NOMO-1 (cell line): ENCODE results near the gene VSTM1.
"Not testable (repeated sequence)": the region's sequence is repeated elsewhere in the genome, so short reads cannot be mapped to it uniquely, and the experiment has no call there.

Experiments used
- DNase-seq, 2 experiments: peaks; one replicate each; lab custom pipeline; 2025; ENCODE audit not compliant: unreplicated experiment in 2 of 2; lab: John Stamatoyannopoulos, UW

Gene VSTM1, protein sequence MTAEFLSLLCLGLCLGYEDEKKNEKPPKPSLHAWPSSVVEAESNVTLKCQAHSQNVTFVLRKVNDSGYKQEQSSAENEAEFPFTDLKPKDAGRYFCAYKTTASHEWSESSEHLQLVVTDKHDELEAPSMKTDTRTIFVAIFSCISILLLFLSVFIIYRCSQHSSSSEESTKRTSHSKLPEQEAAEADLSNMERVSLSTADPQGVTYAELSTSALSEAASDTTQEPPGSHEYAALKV

DNA sequence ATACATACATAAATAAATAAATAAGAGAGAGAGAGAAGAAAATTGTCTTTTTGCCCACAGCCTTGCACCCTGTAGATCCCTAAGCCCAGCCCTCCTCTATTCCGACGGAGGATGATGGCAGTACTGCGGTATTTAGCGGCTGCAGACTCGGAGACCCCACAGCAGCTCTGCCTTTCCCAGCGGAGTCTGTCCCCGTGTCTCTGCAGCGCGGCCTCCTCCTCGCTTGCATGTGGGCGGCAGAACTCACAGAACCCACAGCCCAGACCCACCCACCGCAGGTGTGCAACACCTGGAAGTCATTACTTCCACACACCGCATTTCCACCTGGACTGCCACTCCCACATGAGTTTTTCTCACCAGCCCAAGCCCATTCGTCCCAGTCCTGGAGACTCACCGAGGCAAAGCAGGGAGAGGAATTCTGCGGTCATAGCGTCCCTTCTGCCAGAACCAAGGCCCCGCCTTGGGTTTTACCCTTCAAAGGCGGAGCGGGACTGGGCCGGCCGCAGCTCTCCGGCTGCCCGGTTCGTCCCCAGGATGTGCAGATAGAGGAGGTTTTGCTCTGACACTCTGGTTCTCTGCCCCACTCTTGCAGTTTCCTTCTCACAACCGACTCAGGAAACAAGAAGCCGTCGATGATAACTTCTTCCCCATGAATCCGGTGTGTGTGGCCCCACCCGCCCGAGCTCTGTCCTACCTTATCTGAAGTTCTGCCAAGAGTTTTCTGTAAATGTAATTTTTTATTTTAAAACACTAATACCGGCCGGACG lies at the start of gene VSTM1:
Gene VSTM1, minus strand, starts transcription at position 548 of the 767 bp plus-strand sequence. Its CDS starts 120 bp downstream, at position 428.
- no peak for DNase-seq

DNA sequence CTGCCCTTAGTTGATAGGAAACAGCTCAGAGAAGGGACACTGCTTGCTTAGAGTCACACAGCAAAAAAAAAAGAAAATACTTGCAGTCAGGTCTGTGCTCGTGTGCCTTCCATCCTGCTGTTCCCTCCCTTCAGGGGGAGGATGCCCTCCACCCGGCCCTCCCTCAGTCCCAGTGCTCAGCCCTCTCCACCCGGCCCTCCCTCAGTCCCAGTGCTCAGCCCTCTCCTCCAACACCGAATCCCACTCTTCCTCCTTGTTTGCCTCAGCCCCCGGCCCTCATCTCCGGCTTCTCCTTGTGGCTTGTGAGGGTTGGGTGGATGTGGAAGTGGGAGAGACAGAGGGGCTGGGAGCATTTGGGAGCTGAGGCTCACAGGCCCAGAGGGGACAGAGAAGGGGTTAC lies 46.0 kb upstream of the VSTM1 start:
- no peak for DNase-seq

DNA sequence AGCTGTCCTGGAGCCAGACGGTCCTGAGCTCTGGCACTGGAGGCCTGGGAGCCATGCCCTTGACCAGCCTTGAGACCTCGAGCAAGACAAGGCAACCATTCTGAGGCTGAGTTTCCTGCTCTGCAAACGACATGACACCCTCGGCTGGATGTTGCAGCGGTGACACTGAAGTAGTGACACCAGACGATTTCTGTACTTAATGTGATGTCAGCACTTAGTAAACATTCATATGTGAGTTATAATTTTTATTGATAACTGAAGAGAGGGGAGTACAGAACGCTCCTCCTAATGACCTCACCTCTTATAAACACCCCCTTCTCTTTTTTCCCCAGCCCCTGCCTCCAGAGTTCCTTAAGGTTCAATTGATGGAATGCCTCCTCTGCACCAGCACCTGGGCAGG lies 44.8 kb upstream of the VSTM1 start:
- DNase-seq, result no peak

DNA sequence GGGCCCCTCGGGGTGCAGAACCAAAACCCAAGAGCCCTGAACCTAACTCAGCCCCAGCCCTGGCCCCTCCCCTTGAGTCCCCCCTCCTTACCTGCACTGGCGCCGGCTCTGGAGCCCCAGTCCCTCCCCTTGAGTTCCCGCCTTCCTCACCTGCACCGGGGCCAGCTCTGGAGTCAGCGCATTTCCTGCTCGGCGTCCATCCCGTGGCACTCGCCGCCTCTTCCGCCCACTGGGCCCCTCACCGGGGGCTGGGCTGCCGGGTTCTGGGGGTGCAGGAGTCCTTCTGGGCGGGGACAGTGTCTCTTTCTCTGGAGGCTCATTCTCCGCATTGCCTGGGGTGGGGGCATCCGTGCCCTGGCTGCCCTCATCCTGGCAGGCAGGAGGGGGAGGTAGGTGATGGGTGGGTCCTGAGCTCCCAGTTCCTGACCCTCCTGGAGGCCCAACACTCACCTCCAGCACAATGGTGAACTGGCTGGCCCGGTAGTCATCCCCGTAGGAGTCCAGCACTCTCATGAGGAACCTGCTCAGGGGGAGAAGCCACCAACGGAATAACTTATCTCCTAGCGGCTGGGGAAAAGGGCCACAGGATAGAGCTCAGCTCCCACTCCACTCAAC lies 44.3 kb upstream of the VSTM1 start:
- no peak for DNase-seq

DNA sequence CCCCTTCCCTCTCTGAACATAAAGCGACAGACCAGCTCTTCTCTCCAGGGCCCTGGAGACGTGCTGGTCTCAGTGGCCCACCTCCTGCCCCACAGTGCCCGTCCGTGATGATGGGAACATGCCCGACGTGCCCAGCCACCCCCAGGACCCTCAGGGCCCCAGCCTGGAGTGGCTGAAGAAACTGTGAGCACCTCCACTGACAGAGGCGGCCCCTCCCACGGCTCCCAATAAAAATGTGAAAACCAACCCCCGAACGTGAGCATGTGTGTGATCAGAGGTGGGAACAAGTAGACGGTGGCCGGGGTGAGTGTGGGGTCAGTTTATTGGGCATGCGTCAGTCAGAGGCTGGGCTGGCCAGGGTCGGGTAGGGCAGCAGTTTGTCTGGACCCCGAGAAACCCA lies 43.0 kb upstream of the VSTM1 start:
- DNase-seq, result no peak

DNA sequence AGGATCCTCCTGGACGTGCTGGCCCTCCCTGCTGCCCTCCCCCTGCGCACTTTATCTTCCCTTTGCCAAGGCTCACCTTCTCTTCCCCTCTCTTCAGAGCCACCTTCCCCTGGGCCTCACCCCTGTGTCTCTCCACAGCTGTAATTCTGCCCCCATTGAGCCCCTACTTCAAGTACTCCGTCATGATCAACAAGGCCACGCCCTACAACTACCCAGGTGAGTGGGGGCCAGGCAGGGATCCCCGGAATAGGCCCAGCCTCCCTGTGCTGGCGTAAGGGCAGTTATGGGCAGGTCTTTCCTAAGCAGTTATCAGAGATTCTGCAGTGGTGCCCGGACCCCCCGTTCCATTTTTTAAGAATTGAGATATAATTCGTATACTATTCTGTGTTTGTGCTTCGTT lies 42.1 kb upstream of the VSTM1 start:
- DNase-seq, result no peak

DNA sequence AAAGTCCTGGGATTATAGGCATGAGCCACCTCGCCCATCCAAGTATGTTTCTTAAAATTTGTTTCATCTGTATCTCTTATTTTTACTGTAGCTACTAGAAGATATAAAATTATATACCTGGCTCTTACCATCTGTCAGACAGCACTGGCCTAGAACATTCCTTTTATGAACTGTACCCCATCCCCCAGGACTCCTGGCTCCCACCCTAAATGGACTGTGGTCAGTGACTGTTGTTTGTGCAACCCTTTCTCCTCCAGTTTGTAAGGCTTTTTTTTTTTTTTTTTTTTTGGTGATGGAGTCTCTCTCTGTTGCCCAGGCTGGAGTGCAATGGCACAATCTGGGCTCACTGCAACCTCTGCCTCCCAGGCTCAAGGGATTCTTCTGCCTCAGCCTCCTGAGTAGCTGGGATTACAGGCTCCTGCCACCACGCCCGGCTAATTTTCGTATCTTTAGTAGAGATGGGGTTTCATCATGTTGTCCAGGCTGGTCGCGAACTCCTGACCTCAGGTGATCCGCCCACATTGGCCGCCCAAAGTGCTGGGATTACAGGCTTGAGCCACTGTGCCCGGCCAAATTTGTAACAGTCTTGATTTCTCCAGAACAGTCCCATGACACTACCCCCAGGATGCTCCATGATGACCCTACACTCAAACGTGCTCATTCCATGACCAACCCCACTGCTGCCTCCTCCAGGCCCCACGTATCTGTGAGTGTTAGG lies 41.5 kb upstream of the VSTM1 start:
- no peak for DNase-seq

DNA sequence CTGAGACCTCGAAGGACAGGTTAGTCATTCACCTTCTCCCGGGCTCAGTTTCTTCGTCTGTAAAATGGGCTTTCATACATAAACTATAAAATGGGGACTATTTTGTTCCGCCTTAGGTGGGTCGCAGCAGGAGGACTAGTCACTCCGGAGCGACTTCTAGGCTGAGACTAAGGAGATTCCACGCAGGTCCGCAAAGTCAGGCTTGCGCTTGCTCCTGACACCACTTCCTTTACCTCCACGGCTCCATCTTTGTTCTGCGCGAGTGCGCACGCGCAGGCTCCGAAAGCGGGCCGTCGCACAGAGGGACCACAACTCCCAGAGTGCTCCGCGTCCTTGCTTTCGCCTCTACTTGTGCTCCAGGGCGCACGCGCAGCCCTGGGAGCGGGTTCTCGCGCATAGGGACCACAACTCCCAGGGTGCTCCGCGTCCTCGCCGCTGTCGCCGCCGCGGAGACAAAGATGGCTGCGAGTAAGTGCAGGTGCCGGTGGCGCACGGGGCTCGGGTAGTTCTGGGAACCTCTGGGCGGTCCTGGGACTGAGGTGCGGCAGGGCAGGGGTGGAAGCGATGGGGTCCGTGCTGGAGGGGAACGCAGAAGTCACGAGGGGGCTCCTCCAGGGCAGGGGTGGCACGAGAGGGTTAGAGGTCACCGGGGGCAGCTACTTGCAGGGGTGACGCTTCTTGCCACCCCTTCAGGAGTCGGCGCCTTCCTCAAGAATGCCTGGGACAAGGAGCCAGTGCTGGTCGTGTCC lies 38.9 kb upstream of the VSTM1 start, which contains the start of gene NDUFA3:
Gene NDUFA3, plus strand, starts transcription at position 435 of the 749 bp plus-strand sequence. Its CDS starts 24 bp downstream, at position 459.
- peak; percentile 97 for DNase-seq

DNA sequence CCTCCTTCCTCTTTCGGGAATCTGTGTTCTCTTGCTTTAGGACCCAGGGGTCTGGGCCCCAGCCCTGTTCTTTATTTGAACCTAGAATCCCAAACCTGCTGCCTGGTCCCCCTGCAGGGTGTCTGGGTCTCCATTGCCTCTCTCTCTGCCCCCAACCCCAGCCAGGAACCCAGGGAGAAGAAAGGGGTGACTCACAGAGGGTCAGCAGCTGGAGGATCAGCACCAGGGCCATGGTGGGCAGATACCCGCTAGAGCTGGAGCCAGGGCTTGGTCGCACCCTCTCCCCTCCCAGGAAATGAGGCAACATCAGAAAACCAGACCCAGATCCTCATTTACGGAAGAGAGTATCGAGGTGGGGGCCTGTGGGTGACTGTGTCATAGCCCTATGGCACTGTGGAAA lies 36.9 kb upstream of the VSTM1 start, which contains the start of gene OSCAR:
Gene OSCAR, minus strand, starts transcription at position 243 of the 400 bp plus-strand sequence. Its CDS starts 11 bp downstream, at position 232.
- DNase-seq, result peak; percentile 14 to 19

DNA sequence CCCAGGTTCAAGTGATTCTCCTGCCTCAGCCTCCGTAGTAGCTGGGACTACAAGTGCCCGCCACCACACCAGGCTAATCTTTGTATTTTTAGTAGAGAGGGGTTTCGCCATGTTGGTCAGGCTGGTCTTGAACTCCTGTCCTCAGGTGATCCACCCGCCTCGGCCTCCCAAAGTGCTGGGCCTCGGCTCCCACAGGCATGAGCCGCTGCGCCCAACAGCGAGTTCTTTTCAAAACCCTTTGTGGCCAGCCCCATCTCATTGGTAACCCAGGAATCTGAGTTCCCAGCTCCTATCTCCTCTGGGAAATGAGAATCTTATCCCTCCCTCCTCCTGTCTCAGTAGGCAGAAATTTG lies 36.2 kb upstream of the VSTM1 start:
- DNase-seq, result not testable (repeated sequence)

DNA sequence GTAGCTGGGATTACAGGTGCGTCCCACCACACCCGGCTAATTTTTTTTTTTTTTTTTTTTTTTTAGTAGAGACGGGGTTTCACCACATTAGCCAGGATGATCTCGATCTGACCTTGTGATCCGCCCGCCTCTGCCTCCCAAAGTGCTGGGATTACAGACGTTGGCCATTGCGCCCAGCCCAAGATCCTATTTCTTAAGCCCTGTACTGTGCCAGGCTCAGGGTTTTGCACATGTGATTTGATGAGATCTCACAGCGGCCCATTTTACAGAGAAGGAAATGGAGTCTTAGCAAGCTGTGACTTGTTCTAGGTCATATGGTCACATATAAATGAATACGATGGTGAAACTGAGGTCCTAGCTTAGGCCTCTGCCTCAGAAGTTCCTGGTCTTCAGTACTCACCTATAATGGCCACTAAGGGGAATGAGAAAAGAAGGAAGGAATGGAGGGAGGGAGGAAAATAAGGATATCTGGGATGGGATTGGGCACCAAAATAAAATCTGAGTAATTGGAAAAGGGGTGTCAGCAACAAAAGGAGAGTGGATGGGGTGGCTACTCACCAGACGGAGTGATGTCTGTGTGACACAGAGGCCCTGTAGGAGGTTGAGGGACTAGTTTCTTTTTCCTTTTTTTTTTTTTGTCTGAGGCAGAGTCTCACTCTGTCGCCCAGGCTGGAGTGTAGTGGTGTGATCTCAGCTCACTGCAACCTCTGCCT lies 35.6 kb upstream of the VSTM1 start:
- DNase-seq, result no peak

DNA sequence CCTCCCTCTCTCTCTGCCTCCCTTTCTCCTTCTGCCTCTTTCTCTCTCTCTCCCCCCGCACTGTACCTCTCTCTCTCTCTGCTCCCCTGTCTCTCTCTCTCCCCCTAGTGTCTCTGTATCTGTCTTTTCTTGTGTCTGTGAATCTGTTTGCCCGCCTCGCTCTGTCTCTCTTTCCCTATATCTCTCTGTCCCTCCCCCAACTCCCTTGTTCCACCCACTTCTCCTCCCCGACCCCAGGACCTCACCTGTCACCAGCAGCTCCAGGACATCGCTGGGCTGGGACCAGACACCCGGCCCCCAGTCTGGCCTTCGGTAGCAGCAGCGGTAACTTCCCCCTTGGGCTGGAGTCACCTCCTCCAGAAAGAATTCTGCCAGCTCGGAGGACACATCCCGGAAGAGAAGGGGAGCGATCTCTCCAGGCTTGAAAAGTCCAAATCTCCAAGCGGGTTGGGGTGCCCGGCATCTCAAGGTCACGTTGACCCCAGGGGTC lies 33.0 kb upstream of the VSTM1 start:
- peak; percentile 30 to 47 for DNase-seq

DNA sequence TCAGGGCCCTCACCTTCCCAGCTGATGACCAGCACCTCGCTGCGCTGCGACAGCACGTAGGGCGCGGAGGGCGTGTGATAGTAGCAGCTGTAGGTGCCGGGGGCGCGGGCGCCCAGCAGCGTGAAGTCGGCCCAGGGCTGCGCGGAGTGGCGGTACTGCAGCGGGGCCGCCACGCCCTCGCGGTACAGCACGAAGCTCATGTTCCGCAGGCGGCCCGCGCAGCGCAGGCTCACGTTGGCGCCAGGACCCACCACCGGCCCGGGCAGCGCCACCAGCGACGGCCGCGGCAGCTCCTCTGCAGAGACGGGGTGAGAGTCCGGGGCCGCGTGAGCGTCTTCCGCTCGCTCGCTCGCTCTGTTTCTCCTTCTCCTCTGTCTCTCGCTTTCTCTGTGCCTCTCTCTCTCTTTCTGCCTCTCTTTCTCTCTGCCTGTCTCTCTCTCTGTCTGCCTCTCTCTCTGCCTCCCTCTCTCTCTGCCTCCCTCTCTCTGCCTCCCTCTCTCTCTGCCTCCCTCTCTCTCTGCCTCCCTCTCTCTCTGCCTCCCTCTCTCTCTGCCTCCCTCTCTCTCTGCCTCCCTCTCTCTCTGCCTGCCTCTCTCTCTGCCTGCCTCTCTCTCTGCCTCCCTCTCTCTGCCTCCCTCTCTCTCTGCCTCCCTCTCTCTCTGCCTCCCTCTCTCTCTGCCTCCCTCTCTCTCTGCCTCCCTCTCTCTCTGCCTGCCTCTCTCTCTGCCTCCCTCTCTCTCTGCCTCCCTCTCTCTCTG lies 32.3 kb upstream of the VSTM1 start:
- DNase-seq, result peak; percentile 42 to 43

DNA sequence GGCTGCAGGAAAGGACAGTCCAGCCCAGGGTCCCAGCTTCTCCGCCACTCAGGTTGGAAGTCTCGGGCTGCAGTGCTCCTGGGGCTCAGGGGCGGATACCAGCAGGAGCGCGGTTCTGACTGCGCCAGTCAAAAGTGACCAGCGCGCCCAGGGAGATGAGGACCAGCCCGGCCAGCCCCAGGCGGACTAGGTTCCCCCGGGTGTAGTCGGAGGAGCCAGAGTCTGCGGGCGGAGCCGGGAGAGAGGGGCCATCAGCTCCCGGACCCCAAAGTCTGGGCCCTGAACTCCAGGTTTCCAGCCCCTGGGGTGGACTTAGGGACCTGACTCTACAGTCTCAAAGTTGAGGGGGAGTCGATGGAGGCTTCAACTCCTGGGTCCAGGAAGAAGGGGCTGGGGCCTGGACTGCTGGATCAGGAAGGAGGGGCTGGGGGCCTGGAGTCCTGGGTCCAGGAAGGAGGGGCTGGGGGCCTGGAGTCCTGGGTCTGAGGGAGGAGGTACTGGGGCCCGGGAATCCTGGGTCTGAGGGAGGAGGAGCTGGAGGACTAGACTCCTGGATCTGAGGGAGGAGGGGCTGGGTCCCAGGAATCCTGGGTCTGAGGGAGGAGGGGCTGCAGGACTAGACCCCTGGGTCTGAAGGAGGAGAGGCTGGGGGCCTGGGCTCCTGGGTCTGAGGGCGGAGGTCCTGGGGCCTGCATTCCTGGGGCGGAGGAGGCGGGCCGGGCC lies 31.6 kb upstream of the VSTM1 start:
- no peak for DNase-seq

DNA sequence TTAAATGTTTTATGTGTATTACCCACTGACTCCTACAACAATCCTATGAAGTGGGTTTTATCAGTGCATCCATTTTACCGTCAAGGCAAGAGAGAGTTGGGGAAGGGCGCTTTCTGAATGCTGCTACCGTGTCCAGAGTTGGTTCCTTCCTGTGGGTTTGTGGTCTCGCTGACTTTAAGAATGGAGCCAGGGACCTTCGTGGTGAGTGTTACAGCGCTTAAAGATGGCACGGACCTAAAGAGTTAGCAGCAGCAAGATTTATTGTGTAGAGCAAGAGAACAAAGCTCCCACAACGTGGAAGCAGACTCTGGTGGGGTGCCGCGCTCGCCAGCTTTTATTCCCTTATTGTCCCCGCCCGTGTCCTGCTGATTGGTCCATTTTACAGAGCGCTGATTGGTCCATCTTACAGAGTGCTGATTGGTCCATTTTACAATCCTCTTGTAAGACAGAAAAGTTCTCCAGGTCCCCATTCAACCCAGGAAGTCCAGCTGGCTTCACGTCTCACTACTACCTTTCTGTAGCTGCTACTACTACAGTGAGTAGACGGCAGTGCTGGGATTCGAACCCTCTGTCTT lies 30.8 kb upstream of the VSTM1 start:
- no peak for DNase-seq

DNA sequence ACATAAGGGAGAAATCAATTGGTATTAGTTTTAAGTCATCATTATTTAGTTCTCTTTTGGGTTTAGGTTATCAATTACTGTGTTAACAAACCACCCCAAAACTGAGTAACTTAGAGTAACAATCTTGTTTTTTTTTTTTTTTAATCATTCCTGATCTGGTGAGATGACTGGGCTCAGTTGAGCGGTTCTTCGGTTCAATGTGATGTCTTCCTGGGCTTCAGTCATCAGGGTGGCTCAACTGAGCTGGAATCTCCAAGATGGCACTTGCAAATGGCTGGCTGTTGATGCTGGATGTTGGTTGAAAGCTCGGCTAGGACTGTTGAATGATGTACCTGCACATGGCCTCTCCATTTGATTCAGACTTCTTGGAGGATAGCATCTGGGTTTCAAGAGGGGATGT lies 20.7 kb upstream of the VSTM1 start:
- DNase-seq, result no peak

DNA sequence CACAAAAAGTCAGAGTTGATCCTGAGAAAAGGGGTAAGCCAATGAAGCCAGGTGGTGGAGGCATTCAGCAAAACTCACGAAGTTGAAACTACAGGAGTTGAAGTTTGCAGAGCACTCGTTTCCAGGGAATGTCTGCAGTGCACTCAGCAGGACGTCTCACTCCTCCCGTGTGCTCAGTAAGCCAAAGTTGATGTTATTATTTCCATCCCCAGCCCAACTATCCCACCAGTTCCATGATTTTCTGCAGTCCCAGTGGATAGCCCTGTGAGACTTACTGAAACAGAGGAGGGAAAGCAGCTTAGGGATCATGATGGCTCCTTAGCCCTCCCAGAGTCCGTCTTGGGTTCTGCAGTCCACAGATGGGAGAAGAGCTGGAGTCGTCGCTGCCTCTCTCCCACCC lies 17.3 kb upstream of the VSTM1 start, which contains the start of gene TARM1:
Gene TARM1, minus strand, starts transcription at position 334 of the 400 bp plus-strand sequence. Its CDS starts 25 bp downstream, at position 309.
- DNase-seq, result no peak

DNA sequence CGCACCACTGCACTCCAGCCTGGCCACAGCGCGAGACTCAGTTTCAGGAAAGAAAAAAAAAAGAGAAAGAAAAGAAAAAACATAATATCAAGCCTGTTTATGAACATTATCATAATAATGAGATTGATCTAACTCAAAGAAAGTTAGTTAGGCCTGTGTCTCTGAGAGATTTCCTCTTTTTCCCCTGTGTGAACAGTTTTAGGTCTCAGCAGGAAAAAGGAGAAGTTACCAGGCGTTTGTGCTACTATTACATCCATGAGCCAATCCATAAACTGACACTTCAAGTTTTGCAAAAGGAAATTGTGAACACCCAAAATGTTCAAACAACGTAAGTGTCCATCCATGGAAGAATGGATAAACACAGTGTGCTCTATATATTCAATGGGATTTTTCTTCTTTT lies 13.6 kb upstream of the VSTM1 start:
- peak; percentile 85 to 92 for DNase-seq
